ENCODE results near the gene TEKT1.

The TEKT1 gene

GRCh38 chr17:6772016-6772415 is 59.5 kb downstream of the TEKT1 start:
- Histone ChIP-seq H3K36me3 (no peaks in the 10 kb centered on the region), H3K27me3 (no peaks in the 10 kb centered on the region; the same call in 1 of the 2 replicates), H3K9me3 (no peaks in the 10 kb centered on the region), H3K4me3 (ENCODE audit: low read depth, low read length) (no peak overlapping the region), H3K4me1 (no peaks in the 10 kb centered on the region)
- no peak for DNase-seq
- TF ChIP-seq CTCF (IDR thresholded peaks at IDR 0.05; ENCODE audit: low read depth, low read length) = no peak

GRCh38 chr17:6768447-6768846 is 63.1 kb downstream of the TEKT1 start:
- no peak for TF ChIP-seq CTCF (IDR thresholded peaks at IDR 0.05; ENCODE audit: low read depth, low read length)
- Histone ChIP-seq H3K36me3 (no peaks in the 10 kb centered on the region), H3K9me3 (no peaks in the 10 kb centered on the region), H3K4me1 (no peaks in the 10 kb centered on the region), H3K27me3 (no peaks in the 10 kb centered on the region), H3K4me3 (ENCODE audit: low read depth, low read length) (no peak overlapping the region)
- DNase-seq = no peak

DNA sequence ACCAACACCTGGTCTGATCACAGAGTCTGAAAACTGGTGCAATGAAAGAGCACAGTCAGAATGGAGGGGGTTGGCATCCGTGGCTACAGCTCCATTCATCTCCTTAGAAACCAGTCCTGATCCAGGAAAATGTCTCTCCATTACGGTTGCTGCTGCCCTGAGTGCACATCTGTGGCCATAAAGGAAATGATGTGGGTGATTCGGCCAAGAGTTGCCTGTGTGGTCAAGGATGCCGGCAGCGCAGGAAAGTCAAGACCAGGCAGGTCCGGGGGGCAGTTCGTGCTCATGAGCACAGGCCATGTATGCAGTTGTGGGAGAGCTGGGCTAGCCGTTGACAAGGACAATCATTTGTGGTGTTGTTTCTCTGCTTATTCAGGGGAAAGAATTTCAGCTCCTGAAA is 69.8 kb downstream of the TEKT1 start:
- no peak for TF ChIP-seq CTCF (IDR thresholded peaks at IDR 0.05; ENCODE audit: low read depth, low read length)
- no peaks in the 10 kb centered on the region for H3K9me3 ChIP-seq
- no peak overlapping the region for H3K4me3 ChIP-seq (ENCODE audit: low read depth, low read length)
- no peaks in the 10 kb centered on the region for H3K27me3 ChIP-seq
- H3K36me3 ChIP-seq = no peaks in the 10 kb centered on the region
- H3K4me1 ChIP-seq = no peaks in the 10 kb centered on the region
- no peak for DNase-seq

- Histone ChIP-seq H3K4me1 (no peaks in the 10 kb centered on the region), H3K27me3 (no peaks in the 10 kb centered on the region)
- DNase-seq = no peak
These were observed 73.8 kb downstream of the TEKT1 start for GRCh38 chr17:6757747-6758146.

GRCh38 chr17:6756425-6757031 is 75.0 kb downstream of the TEKT1 start:
- Histone ChIP-seq H3K36me3 (no peaks in the 10 kb centered on the region), H3K4me1 (no peaks in the 10 kb centered on the region), H3K27me3 (no peaks in the 10 kb centered on the region), H3K4me3 (ENCODE audit: low read depth, low read length) (no peak overlapping the region), H3K9me3 (no peaks in the 10 kb centered on the region)
- DNase-seq = no peak
- TF ChIP-seq CTCF (IDR thresholded peaks at IDR 0.05; ENCODE audit: low read depth, low read length) = no peak

More at GRCh38 chr17:6757747-6758146, 73.8 kb downstream of the TEKT1 start:
- Histone ChIP-seq H3K9me3 (no peaks in the 10 kb centered on the region), H3K36me3 (no peaks in the 10 kb centered on the region), H3K4me3 (ENCODE audit: low read depth, low read length) (no peak overlapping the region)
- TF ChIP-seq CTCF (IDR thresholded peaks at IDR 0.05; ENCODE audit: low read depth, low read length) = no peak

- H3K36me3 ChIP-seq = no peaks in the 10 kb centered on the region
- no peaks in the 10 kb centered on the region for H3K4me1 ChIP-seq
- TF ChIP-seq CTCF (IDR thresholded peaks at IDR 0.05; ENCODE audit: low read depth, low read length) = no peak
- no peaks in the 10 kb centered on the region for H3K9me3 ChIP-seq
- no peak for DNase-seq
- H3K4me3 ChIP-seq (ENCODE audit: low read depth, low read length) = no peak within 1 kb of the TSS
- H3K27me3 ChIP-seq = no peaks in the 10 kb centered on the region
These were observed 75.8 kb downstream of the TEKT1 start, which contains the start of gene XAF1 for GRCh38 chr17:6755731-6756184. XAF1 (plus strand) TSS chr17:6756046; CDS start chr17:6756079, 33 bp downstream.

Measured in BE2C (cell line).